Mucosa of descending colon (tissue), 3 donors: ENCODE measurements around the gene AXL. TPM values are rescaled to one million over a fixed set of nuclear protein-coding genes. Genes with fewer than 3 reads are reported as not detected.
"Not testable (repeated sequence)": the region's sequence is repeated elsewhere in the genome, so short reads cannot be mapped to it uniquely, and the experiment has no call there.

Experiments
- ATAC-seq: fragments of 200-7000 bp; cut with Tn5 transposase; one replicate; pipeline ENCODE4 v1.9.1; 2020; ENCODE audit warnings: mild to moderate bottlenecking, moderate library complexity
- DNase-seq, 3 donors: peaks; one replicate each; pipeline ENCODE4 v3.0.0-alpha.2; 2020
- H3K36me3 ChIP-seq: fragments of 200-600 bp; one replicate; pipeline ENCODE4 v1.8.0; 2021; ENCODE audit warnings: low read depth, mild to moderate bottlenecking
- H3K4me1 ChIP-seq: fragments of 200-600 bp; one replicate; pipeline ENCODE4 v1.8.0; 2021; ENCODE audit warnings: low read depth, mild to moderate bottlenecking
- H3K4me3 ChIP-seq: fragments of 200-600 bp; one replicate; pipeline ENCODE4 v1.8.0; 2021; ENCODE audit warnings: mild to moderate bottlenecking
- H3K9me3 ChIP-seq: fragments of 200-600 bp; one replicate; pipeline ENCODE4 v1.8.0; 2021; ENCODE audit warnings: mild to moderate bottlenecking
- intact Hi-C, 2 donors: fragments of 100-400 bp; cut with DNase I in 1 of 2; cut with micrococcal nuclease in 1 of 2; formaldehyde crosslinking; loops; one replicate each; pipeline versions ENCODE4 v1.11.0 to v1.11.1; 2022; cut with DNase I, micrococcal nuclease
- total RNA-seq, 3 donors: library from RNA; stranded (reverse); fragmentation: NEBNext Ultra II Directional in 2 of 3; extraction: Animal tissue kit (Norgen Biotek cat#: 25700) in 2 of 3; gene quantifications; one replicate each; pipeline versions ENCODE4 v1.2.1 to v1.2.4, GENCODE V29; 2021 to 2023
- TF ChIP-seq, protein P1 (sequence below): fragments of 200-600 bp; IDR thresholded peaks from one replicate; pipeline ENCODE4 v1.8.0; 2022; ENCODE audit warnings: antibody characterized with exemption, mild to moderate bottlenecking
- donor health status: DM: no; HTN: no; CAD: no; lungs with moderate emphysema.
- donor health status: DM: no; HTN: no; CAD: no.
- donor health status: DM: no; HTN: yes; CAD: no.

The AXL gene
- total RNA-seq, 3 donors from 2014 or later = 7.3 to 93.6 (median 19.3) TPM

DNA sequence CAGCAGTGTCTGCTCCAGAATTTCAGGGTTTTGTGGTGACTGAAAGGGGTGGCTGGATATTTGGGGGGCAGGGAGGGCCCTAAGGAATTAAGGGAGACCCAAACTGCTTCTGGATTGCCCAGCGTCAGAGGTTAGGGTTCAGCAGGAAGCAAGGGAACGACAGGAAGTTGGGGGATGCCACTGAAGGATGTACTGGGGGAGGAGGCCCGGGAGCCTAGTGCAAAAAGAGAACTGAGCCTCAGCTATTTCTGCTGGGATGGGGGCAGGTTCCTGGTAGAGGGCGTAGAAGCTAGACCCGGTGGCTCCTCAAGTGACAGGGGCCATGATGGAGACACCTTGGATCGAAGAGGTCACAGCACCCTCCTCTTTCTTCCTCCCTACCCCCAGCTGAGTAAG is 24.9 kb upstream of the AXL start:
- Histone ChIP-seq H3K4me1 (no peaks in the 10 kb centered on the region), H3K4me3 (no peak overlapping the region), H3K9me3 (no peaks in the 10 kb centered on the region), H3K36me3 (no peaks in the 10 kb centered on the region)
- intact Hi-C loops = no loop called here
- DNase-seq (no peak), ATAC-seq (no peak)
- TF ChIP-seq, protein P1, sequence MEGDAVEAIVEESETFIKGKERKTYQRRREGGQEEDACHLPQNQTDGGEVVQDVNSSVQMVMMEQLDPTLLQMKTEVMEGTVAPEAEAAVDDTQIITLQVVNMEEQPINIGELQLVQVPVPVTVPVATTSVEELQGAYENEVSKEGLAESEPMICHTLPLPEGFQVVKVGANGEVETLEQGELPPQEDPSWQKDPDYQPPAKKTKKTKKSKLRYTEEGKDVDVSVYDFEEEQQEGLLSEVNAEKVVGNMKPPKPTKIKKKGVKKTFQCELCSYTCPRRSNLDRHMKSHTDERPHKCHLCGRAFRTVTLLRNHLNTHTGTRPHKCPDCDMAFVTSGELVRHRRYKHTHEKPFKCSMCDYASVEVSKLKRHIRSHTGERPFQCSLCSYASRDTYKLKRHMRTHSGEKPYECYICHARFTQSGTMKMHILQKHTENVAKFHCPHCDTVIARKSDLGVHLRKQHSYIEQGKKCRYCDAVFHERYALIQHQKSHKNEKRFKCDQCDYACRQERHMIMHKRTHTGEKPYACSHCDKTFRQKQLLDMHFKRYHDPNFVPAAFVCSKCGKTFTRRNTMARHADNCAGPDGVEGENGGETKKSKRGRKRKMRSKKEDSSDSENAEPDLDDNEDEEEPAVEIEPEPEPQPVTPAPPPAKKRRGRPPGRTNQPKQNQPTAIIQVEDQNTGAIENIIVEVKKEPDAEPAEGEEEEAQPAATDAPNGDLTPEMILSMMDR = no peak

DNA sequence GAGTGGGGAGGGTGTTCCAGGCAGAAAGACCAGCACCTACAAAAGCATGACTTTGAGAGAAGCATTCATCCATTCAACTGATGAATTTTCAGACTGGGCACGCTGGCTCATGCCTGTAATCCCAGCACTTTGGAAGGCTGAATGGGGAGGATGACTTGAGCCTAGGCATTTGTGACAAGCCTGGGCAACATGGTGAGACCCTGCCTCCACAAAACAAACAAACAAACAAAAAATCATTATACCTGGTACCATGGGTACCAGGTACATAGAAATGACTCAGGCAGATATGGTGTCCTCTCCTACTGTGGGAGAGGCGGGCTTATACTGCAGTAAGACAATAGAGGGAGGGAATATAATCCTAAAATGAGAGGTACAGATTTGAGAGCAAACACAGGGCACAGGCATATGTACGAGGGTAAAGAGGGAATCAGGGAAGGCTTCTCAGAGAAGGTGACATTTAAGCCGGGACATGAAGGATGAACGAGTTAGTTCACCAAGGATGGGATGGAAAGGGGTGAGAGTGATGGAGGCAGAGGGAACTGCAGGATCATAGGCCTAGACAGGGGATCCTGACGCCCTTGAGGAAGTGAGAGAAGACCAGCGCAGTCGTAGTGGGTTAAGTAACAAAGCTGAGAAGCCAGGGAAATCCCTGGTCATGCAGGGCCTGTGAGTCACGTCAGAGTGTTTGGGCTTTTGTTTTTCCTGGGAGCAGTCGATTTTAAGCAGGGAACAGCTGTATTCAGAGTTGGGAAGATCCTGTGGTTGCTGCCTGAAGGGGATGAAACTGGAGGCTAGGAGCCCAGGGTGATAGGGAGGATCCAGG is 23.1 kb upstream of the AXL start:
- H3K36me3 ChIP-seq = no peaks in the 10 kb centered on the region
- TF ChIP-seq, protein P1 = no peak
- H3K4me1 ChIP-seq = no peaks in the 10 kb centered on the region
- H3K4me3 ChIP-seq = no peak overlapping the region
- intact Hi-C loops = no loop called here
- DNase-seq (no peak), ATAC-seq (no peak)
- H3K9me3 ChIP-seq = no peaks in the 10 kb centered on the region

DNA sequence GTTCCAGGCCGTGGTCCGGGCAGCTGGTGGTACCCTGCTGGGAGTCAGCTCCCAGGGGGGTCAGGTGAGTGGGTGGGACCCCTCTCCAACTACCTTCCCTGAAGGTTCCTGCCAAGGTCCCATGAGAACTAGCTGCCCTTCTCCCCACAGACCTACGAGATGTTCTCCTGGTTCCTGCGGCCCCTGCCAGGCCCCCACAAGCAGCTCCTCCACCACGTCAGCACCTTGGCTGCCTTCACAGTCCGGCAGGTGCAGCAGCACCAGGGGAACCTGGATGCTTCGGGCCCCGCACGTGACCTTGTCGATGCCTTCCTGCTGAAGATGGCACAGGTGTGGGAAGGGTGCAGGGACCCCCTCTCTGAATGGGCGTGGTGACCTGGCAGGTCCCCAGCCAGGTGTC is 20.5 kb upstream of the AXL start:
- no peak for ATAC-seq
- no peaks in the 10 kb centered on the region for H3K4me1 ChIP-seq
- TF ChIP-seq, protein P1 = no peak
- intact Hi-C loops = no loop called here
- H3K9me3 ChIP-seq = no peaks in the 10 kb centered on the region
- H3K4me3 ChIP-seq = no peak overlapping the region
- H3K36me3 ChIP-seq = no peaks in the 10 kb centered on the region
- no peak for DNase-seq

DNA sequence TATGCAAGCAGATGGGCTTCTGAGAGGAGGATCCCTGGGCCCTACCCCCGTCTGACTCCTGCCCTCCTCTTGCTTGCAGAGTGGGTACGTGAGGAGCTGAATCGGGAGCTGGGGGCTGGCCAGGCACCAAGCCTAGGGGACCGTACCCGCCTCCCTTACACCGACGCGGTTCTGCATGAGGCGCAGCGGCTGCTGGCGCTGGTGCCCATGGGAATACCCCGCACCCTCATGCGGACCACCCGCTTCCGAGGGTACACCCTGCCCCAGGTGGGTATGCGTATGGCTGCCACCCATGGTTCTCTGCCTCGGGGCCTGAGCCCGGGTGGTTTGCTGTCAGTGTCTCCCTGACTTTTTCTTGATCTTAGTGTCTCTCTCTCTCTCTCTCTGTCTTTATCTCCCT is 15.7 kb upstream of the AXL start:
- DNase-seq (no peak), ATAC-seq (no peak)
- Histone ChIP-seq H3K4me3 (no peak overlapping the region), H3K36me3 (no peaks in the 10 kb centered on the region), H3K4me1 (no peaks in the 10 kb centered on the region), H3K9me3 (no peaks in the 10 kb centered on the region)
- TF ChIP-seq, protein P1 = no peak
- intact Hi-C loops = loop anchor here (5.0 to 10.0 kb wide), 2 partner anchors 51 to 59 kb away; partner anchors contain the start of gene HNRNPUL1 (in 1 of the 2)

DNA sequence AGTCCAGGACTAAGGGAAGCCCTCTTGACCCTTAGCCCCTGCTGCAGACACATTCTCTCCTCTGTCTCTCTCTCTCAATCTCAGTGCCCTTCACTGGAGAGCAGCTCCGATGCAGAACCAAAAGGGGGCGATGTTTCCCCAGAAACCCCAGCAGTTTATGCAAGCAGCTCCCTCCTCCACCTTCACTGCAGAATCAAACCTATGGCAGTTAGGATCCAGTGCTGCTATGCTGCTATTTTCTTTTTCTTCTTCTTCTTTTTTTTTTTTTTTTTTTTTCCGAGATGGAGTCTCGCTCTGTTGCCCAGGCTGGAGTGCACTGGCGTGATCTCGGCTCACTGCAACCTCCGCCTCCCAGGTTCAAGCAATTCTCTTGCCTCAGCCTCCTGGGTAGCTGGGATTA is 14.7 kb upstream of the AXL start:
- TF ChIP-seq, protein P1 = peak; percentile 76
- H3K9me3 ChIP-seq, H3K4me1 ChIP-seq, H3K36me3 ChIP-seq, H3K4me3 ChIP-seq: not testable (repeated sequence)
- intact Hi-C loops = loop anchor here (5.0 to 10.0 kb wide), 2 partner anchors 50 to 58 kb away; partner anchors contain the start of gene HNRNPUL1 (in 1 of the 2)
- peak; percentile 94 for ATAC-seq
- peak in 2 of 3 donors; percentile 77 to 84 for DNase-seq
